HUES6 (cell line): Measurements from ENCODE around the gene TRMT61A.
A peak's percentile ranks its signal among the peaks of the same experiment; 100 is the strongest.

Experiments used
- H3K27ac ChIP-seq: 2 replicates; pipeline ENCODE4 v1.7.0; 2013; ENCODE audit warnings: low read depth, mild to moderate bottlenecking, low read length, inconsistent platforms
- H3K27me3 ChIP-seq: 2 replicates; pipeline ENCODE4 v1.6.1; 2013; ENCODE audit warnings: low read length; ENCODE audit not compliant: control insufficient read depth, insufficient read depth
- H3K36me3 ChIP-seq: 2 replicates; pipeline ENCODE4 v1.6.1; 2013; ENCODE audit warnings: low read length; ENCODE audit not compliant: control insufficient read depth, insufficient read depth
- H3K4me1 ChIP-seq: 2 replicates; pipeline ENCODE4 v1.6.1; 2013; ENCODE audit warnings: low read length; ENCODE audit not compliant: control insufficient read depth, insufficient read depth
- H3K4me3 ChIP-seq: 2 replicates; pipeline ENCODE4 v1.5.1; 2013; ENCODE audit warnings: low read depth, low read length
- H3K9ac ChIP-seq: one replicate; pipeline ENCODE4 v1.6.1; 2013; ENCODE audit warnings: mild to moderate bottlenecking, low read length
- H3K9me3 ChIP-seq: 2 replicates; pipeline ENCODE4 v1.6.1; 2013; ENCODE audit warnings: low read depth, low read length; ENCODE audit not compliant: control insufficient read depth, insufficient read depth

The TRMT61A gene

DNA sequence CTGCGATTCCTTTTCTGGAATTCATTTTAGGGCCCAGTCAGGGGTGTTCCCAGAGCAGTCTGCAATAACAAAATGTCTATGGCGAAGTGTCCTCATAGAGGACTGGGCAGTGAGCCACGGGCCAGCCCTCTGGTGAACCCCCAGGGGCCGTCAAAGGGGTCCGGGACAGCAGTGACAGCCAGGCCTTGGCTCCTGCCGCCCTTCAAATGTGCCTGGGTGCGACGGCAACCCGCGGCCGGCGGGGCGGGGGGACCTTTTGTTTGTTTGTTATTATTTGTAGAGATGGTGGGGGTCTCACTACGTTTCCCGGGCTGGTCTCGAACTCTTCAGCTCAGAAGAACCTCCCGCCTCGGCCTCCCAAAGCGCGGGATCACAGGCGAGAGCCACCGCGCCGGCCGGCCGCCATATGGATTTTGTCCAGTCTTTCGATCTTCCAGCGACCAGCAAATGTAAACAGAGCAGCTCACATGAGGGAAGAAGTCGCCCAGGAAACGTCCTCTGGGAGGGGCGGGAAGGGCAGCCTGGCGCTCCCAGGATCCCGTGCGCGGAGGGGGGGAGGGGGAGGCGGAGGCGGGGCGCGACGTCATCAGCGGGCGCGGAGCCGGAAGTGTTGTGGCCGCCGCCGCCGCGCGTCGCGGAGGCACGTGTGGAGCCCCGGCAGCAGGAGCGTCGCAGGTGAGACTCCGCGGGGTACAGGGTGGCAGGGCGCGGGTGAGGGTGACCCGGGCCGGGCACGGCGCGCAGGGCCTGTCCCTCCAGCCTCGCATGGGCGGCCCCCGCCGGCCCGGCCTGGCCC lies at the start of gene TRMT61A:
Gene TRMT61A (plus strand): TSS at position 610 of the 796 bp plus-strand sequence. CDS start 783 bp downstream, outside the sequence.
- no peaks in the 10 kb centered on the region for H3K9me3 ChIP-seq
- peak within 1 kb of the TSS; percentile 87 for H3K9ac ChIP-seq
- peaks cover 11% of the 10 kb centered on the region for H3K27me3 ChIP-seq
- H3K4me1 ChIP-seq: peaks cover 20% of the 10 kb centered on the region
- peaks cover 13% of the 10 kb centered on the region for H3K36me3 ChIP-seq
- H3K4me3 ChIP-seq: peak within 1 kb of the TSS; percentile 89
- peak within 1 kb of the TSS; percentile 74 for H3K27ac ChIP-seq

DNA sequence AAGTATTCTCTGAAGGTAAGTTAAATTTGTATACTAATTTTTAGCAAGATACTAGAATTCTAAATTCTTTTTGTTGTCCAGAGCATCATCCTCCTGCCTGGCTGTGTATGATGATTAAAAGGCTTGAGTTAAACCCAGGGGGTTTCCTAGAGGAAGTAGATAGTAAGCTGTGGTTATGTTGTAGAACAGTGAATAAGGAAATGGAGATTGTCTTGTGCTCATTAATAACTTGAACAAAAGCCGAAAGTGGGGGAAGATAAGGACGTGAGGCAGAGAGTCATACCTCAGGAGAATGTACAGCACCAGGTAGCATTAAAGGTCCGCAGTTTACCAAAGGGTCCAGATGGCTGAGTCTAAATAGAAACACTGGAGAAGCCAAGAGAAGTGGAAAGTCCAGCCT lies 48.4 kb upstream of the TRMT61A start:
- Histone ChIP-seq H3K36me3 (peaks cover 67% of the 10 kb centered on the region), H3K4me3 (no peak overlapping the region), H3K9me3 (no peaks in the 10 kb centered on the region), H3K4me1 (no peaks in the 10 kb centered on the region), H3K27me3 (no peaks in the 10 kb centered on the region), H3K27ac (no peak overlapping the region), H3K9ac (no peak overlapping the region)

DNA sequence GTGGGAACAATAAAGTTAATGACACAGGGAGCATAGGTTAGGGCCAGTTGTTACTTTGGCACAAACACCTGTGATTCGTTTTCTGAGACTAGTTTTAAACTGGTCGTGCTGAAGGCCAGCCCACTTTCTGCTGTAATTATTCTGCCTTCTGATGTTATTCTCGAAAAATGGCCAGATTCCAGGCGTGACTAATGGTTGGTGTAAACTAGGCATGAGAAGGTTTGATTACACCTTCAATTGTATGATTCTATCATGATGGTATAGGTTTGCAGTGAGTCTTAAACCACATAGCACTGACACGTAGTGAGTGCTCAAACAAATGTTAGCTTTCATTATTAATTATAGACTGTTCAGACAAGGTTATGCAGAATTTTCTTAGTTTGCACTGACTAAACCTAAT lies 45.4 kb upstream of the TRMT61A start:
- Histone ChIP-seq H3K27me3 (no peaks in the 10 kb centered on the region), H3K9ac (no peak overlapping the region), H3K27ac (no peak overlapping the region), H3K4me1 (no peaks in the 10 kb centered on the region), H3K4me3 (no peak overlapping the region), H3K36me3 (peaks cover 58% of the 10 kb centered on the region), H3K9me3 (no peaks in the 10 kb centered on the region)

DNA sequence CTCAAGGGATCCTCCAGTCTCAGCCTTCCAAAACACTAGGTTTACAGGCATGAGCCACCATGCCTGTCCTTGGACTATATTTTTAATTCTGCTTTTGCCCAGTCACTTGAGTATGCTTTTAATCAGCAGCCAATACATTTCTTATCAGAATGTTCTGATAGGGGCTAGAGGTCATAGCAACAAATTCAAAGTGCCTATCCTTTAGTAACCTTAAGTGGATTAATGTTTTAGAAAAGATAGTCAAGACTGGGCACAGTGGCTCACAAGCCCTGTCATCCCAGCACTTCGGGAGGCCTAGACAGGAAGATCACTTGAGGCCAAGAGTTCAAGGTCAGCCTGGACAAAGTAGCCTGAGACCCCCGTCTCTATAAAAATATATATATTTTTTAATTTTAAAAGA lies 43.5 kb upstream of the TRMT61A start:
- Histone ChIP-seq H3K9ac (no peak overlapping the region), H3K9me3 (no peaks in the 10 kb centered on the region), H3K27me3 (no peaks in the 10 kb centered on the region), H3K4me3 (no peak overlapping the region), H3K36me3 (peaks cover 61% of the 10 kb centered on the region), H3K27ac (no peak overlapping the region), H3K4me1 (no peaks in the 10 kb centered on the region)

DNA sequence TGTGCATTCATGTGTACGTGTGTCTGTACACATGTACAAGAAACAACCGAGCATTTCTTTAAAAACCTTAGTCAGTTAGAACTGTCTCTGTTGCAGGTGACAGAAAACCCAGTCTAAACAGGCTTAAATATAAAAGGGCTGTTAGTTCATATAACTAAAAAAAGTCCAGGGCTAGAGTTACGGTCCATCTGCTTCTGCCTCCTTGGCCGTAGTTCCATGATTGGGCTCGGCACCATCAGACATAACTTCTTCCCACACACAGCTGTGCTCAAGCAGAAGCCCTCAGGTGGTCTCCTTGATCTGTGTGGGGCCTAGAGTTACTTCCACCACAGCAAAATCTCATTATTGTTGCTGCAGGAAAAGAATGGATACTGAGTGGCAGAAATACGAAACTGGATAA lies 40.9 kb upstream of the TRMT61A start:
- no peaks in the 10 kb centered on the region for H3K27me3 ChIP-seq
- no peaks in the 10 kb centered on the region for H3K9me3 ChIP-seq
- H3K36me3 ChIP-seq: peaks cover 61% of the 10 kb centered on the region
- H3K4me1 ChIP-seq: no peaks in the 10 kb centered on the region
- no peak overlapping the region for H3K27ac ChIP-seq
- no peak overlapping the region for H3K9ac ChIP-seq
- H3K4me3 ChIP-seq: no peak overlapping the region

DNA sequence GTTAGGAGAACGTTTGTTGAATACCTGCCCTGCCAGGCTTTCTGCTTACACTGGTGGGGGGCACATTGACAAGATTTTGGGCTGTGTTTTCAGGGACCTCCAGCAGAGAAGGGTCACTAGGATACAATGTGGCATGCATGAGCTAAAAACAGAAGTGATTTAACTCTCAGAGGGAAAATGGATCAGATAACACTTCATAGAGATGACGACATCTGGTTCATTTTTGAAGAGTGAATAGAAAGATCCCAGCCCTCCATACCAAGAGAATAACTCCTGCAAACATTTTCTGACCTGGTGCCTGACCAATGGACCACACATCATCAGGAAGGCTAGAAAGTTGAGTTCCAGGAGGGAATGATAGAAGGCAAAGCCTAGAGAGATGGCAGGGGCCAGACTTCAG lies 40.0 kb upstream of the TRMT61A start:
- Histone ChIP-seq H3K27ac (no peak overlapping the region), H3K27me3 (no peaks in the 10 kb centered on the region), H3K9me3 (no peaks in the 10 kb centered on the region), H3K9ac (no peak overlapping the region), H3K36me3 (peaks cover 58% of the 10 kb centered on the region), H3K4me1 (no peaks in the 10 kb centered on the region), H3K4me3 (no peak overlapping the region)

DNA sequence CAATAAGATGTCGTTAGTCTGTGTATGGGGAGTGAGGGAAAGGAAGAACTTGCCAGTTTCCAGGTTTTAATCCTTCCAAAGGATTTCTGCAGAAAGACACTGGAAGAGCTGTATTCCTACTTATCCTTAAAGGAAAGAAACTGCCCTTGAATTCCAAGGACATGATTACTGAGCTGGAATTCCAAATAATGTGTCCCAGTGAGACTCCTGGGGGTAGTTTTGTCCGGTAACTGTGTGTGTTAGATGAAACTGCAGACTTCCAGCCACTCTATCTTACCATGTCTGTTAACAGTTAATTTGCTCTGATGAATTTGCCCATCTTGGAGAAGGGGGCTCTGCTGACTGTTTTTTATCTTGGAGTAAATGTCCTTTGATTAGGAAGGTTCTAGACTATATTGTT lies 39.4 kb upstream of the TRMT61A start:
- no peaks in the 10 kb centered on the region for H3K27me3 ChIP-seq
- H3K4me1 ChIP-seq: no peaks in the 10 kb centered on the region
- no peaks in the 10 kb centered on the region for H3K9me3 ChIP-seq
- H3K9ac ChIP-seq: no peak overlapping the region
- H3K4me3 ChIP-seq: no peak overlapping the region
- no peak overlapping the region for H3K27ac ChIP-seq
- H3K36me3 ChIP-seq: peaks cover 60% of the 10 kb centered on the region

DNA sequence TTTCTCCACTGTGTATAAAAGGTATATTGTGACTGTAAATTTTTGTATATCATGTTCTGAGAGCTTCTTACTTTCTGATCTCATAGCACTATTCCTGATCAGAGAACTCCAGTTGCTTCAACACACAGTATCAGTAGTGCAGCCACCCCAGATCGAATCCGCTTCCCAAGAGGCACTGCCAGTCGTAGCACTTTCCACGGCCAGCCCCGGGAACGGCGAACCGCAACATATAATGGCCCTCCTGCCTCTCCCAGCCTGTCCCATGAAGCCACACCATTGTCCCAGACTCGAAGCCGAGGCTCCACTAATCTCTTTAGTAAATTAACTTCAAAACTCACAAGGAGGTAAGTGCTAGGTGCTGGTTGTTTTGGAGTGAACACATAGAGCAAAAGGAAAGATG lies 37.3 kb upstream of the TRMT61A start:
- H3K9ac ChIP-seq: no peak overlapping the region
- no peaks in the 10 kb centered on the region for H3K4me1 ChIP-seq
- H3K27ac ChIP-seq: no peak overlapping the region
- no peaks in the 10 kb centered on the region for H3K9me3 ChIP-seq
- H3K27me3 ChIP-seq: no peaks in the 10 kb centered on the region
- no peak overlapping the region for H3K4me3 ChIP-seq
- H3K36me3 ChIP-seq: peaks cover 72% of the 10 kb centered on the region

DNA sequence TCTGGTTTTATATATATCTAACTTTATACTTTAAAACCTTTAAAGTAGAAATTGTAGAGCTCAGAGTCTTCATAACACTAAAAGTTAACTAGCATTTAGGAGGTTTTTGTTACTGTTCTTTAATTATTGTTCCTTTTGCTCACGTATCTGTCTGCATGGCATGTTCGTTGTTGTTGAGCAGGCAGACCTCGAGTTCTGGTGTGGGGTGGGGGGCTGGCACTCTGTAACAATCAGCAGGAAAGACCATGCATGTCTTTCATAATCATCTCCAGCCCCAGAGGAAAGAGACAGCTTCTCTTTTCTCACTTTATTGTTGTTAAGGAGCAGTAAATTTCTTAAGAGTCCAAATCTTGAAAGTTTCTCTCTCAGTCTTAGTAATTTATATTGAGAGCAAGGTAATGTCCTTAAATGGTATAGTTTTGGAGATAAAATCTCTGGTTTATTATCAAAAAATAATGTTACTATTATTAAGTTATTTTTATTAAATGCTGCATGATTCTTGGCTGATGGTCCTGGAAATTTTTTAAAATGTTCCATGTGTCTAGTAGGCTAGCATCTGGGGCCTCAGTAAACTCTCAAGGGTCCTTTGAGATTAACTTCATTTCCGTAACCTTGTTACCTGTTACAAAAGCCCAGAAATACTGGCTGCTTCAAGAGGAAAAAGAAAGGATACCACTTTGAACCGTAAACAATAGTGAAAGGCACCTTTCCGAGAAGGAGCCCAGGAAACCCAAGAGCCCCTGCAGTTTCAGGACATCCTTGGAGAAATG lies 36.7 kb upstream of the TRMT61A start:
- Histone ChIP-seq H3K9me3 (no peaks in the 10 kb centered on the region), H3K9ac (no peak overlapping the region), H3K4me3 (no peak overlapping the region), H3K27ac (no peak overlapping the region), H3K4me1 (no peaks in the 10 kb centered on the region), H3K36me3 (peaks cover 70% of the 10 kb centered on the region), H3K27me3 (no peaks in the 10 kb centered on the region)

DNA sequence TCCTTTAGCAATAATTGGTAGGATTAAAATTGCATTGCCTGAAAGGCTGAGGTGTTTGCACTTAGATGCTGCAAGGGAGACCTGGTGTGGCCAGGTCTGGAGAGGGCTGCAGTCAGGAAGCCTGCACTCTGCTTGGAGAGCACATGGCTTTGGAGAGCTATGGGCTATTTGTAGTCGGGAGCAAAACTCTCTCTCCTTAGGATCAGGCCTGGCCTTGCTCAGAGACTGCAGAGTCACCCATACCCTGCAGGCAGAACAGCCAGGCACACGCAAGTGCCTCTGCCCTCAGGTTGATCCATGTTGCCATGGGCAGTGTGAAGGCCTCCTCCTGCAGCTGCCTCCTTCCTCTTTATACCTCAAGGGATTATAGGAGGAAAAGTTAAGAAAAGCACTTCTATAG lies 33.1 kb upstream of the TRMT61A start:
- no peak overlapping the region for H3K27ac ChIP-seq
- no peaks in the 10 kb centered on the region for H3K27me3 ChIP-seq
- H3K9ac ChIP-seq: no peak overlapping the region
- H3K4me3 ChIP-seq: no peak overlapping the region
- no peaks in the 10 kb centered on the region for H3K4me1 ChIP-seq
- peaks cover 56% of the 10 kb centered on the region for H3K36me3 ChIP-seq
- no peaks in the 10 kb centered on the region for H3K9me3 ChIP-seq

DNA sequence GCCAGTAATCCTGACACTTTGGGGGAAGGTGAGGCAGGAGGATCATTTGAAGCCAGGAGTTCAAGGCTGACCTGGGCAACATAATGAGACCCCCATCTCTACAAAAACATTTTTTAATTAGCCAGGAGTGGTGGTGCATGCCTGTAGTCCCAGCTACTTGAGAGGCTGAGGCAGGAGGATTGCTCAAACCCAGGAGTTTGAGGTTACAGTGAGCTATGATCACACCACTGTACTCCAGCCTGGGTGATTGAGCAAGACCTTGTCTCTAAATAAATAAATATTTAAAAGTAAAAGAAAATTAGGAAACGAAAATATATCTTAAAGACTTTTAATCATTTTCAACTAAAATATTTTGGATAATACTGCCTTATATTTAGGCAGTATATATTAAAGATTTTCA lies 32.2 kb upstream of the TRMT61A start:
- no peak overlapping the region for H3K9ac ChIP-seq
- no peaks in the 10 kb centered on the region for H3K27me3 ChIP-seq
- H3K9me3 ChIP-seq: no peaks in the 10 kb centered on the region
- no peaks in the 10 kb centered on the region for H3K4me1 ChIP-seq
- H3K4me3 ChIP-seq: no peak overlapping the region
- H3K36me3 ChIP-seq: peaks cover 56% of the 10 kb centered on the region
- no peak overlapping the region for H3K27ac ChIP-seq
